CD4-positive, alpha-beta T cell treated with Interleukin-21 for 1 hour (primary cell): ENCODE results near the gene ANO6.

Source experiments
- DNase-seq: peaks from one replicate; pipeline ENCODE4 v3.0.0-alpha.2; 2020

ANO6 gene

DNA sequence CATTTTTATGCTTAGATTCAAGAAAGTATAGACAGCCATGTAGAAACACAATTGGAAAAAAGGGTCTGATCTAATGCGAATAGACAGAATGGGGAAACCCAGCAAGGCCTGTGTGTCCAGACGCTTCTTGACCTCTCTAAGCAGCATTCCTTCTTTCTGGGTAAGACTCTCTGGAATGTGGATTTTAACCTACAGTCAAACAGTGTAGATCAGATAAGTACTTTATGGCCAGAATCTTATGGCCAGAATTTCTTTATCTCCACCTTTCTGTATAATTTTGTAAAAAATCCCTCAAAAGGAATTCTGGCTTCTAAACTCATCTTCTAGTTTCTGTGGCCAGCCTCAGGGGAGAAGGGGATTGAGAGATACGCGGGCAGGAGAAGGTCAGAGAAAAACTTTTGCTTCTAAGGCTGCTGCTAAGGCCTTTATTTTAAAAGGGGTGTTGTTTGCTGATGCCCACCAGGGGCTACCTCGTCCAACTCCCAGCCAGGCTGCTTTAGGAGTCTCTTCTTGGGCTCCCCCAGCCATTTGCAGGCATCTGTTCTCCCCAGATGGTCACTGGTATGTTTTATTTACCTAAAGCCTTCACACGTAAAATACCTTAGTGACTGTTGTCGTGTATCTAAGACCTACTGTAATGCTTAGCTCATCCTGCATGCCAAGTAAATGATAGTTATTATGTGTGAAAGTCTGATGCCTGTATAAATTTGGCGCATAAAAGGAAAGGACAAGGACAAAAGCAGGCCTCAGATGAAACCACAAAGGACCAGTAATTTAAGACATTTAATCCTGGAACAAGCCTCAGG is 68.4 kb downstream of the ANO6 start:
- DNase-seq = no peak

DNA sequence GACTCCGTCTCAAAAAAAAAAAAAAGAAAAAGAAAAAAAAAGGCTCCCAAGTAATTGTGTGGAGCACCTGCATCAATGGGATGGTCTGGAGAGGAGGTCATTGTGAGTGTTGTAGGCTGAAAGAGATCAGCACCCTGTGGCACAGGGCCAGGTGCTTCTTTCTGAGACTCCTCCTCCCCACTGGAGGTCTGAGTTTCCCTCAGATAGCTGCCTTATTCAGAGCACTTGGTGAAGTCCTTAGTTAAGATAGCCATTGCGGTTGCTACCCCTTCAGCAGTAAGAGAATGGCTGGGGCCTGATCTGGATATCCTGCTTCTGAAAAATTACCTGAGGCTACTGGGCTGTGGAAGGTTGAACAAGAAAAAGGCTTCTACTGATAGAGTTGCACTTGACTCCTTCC is 69.8 kb downstream of the ANO6 start:
- no peak for DNase-seq

DNA sequence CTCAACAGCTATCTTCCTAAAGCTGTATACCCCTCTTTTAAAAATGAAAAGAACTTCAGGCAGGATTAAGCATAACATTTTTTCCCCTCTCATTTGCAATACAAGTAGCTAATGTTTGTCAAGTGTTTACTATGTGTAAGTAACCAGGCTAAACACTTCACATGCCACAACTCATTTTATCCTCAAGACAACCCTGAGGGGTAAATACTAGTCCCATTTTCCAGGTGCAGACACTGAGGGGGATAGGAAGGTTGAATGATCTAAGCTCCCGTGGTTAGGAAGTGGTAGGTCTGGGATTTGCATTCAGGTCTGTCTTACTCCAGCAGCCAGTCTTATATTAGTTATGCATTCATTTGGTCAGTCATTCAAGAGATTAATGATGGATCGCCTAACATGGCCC is 70.7 kb downstream of the ANO6 start:
- no peak for DNase-seq

DNA sequence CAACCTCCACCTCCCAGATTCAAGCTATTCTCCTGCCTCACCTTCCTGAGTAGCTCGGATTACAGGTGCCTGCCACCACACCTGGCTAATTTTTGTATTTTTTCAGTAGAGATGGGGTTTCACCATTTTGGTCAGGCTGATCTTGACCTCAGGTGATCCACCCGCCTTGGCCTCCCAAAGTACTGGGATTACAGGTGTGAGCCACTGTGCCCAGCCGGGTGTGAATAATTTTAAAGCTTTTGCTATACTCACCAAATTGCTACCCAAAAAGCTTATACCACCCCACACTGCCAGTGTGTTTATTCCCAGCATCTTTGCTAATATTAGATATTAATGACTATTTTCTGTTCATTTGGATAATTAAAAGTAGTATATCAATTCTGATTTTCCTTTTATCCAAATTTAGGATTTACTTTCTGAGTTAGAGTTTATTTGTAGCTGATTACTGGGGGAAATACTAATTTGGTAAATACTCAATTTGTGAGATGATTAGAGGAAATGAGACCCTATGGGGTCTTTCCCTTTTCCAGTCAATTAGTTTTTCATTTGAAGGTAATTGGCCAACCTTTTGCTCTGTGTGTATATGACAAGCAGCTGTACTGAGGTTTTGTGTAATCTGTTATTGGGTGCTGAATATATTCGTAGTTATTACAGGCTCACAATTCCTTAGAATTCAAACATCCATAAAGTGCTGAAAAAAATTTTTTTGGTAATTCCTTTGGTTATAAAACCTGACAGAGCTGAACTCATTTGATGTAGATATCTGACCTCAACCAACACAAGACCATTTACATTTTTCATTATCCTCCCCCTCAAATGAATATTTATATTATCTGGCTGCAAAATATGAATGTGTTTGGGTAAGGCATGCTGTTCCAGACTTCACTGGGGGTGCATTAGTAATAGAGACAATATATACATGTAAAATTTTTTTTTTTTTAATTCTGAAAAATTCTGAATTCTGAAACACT is 73.6 kb downstream of the ANO6 start:
- DNase-seq = no peak

DNA sequence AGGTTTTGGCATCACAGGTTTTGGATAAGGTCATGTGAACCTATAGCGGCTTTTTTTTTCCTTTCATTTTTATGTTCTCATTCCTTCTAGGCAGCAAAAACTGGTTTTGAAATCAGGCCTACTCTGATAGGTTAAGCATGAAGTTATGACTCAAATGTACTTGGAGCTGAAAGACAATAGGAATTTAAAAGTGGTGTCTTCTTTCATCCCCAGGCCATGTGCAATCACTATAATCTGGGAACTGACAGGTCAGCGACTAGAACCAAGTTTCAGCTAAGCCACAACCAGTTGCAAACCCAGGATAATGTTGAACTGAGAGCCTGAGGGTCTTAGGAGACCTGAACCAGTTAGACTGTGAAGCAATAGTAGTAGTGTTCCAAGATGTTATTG is 74.3 kb downstream of the ANO6 start:
- DNase-seq = no peak

DNA sequence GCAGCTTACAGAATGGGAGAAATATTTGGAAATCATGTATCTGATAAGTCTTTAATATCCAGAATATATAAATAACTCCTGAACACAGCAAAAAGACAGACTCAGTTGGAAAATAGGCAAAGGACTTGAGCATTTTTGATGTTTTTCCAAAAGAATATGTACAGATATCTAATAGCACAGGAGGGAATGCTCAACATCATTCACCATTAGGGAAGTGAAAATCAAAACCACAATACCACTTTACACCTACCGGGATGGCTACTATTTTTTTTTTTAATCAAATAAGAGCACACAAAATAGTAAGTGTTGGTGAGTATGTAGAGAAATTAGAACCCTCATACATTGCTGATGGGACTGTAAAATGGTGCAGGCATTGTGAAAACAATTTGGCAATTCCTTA is 75.6 kb downstream of the ANO6 start:
- DNase-seq = no peak

DNA sequence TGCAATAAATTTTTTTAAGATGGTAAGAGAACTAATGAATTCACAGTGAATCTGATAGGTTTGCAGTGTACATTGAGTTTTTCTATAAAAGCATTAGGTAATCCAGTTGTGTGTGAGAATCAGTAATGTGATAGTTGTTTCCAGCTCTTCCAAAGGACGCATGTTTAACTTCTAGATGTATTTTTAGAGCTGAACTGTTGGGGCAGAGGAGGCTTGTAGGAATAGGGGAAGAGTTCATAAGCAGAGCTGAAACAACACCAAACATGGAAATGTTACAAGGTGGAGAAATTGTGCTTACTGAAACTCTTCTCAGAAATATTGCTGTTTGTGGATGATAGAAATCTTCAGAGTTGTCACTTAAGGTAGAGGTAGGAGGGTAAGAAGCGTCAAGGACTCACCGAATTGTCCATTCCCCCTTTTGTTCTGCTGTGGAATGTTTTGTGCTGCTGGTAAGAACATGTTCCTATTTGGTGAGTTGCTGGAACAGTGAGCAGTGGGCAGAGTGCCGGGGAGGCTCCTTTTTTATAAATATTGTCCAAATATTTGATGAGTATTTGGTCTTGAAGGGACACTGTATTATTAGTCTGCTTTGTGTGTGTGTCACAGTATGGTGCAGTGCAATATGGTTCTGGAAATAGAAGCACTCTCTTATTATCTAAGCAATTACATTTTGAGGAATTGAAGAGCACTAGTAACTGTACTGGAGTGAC is 76.7 kb downstream of the ANO6 start:
- no peak for DNase-seq

DNA sequence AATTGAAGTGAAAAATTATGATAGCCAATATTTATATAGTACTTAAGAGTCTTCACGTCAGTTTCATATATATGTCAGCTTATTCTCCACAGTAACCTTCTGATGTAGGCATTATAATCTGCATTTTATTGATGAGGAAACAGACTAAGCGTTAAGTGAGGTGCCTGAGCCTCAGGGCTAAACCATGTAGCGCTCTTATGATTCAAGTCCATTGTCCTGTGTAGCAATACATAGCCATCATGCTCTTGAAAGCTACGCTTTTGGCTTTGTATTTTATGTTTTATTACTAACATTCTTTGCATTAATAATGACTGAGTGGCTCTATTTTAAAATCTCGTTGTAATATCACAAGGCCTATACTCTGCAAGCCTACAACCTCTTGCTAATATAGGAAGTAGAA is 79.0 kb downstream of the ANO6 start:
- no peak for DNase-seq

DNA sequence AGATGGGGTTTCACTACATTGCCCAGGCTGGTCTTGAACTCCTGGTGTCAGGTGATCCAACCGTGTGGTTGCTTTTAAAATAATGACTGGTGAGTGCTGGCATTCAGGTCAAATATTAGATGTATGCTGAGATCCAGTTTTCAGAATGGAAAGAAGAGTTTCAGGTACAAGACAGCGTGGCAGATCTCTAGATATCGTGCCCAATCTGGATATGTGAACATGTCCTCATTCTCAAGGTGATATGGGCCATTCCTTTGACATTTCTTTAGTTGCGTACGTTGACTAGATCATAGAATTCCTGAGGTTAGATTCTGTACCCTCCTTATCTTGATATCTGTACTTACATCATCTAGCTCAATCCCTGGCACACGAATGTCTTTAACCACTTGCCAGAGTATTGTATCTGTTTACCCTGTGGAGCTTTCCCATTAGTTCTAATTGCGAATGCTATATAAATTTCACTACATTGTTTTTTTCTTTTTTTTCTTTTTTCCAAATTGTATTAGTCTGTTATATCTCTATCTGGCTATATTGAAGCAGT is 80.2 kb downstream of the ANO6 start:
- no peak for DNase-seq

DNA sequence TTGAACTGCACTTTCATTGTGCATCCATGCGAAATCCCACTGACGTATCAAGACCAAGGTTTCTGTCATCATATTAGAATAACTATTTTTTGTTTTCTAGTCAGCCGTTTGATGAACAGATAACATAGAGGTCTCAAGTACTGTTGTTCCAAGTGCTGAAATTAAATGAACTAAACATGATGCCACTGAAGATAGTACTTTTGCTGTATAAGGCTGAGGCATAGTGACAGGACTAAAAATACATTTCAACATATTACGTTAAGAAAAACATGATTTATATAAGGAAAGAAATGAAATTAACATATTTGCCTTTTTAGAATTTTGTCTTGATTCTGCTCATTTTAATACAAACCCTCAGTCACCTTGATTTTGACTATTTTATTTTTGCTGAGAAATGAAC is 82.2 kb downstream of the ANO6 start:
- DNase-seq = no peak

DNA sequence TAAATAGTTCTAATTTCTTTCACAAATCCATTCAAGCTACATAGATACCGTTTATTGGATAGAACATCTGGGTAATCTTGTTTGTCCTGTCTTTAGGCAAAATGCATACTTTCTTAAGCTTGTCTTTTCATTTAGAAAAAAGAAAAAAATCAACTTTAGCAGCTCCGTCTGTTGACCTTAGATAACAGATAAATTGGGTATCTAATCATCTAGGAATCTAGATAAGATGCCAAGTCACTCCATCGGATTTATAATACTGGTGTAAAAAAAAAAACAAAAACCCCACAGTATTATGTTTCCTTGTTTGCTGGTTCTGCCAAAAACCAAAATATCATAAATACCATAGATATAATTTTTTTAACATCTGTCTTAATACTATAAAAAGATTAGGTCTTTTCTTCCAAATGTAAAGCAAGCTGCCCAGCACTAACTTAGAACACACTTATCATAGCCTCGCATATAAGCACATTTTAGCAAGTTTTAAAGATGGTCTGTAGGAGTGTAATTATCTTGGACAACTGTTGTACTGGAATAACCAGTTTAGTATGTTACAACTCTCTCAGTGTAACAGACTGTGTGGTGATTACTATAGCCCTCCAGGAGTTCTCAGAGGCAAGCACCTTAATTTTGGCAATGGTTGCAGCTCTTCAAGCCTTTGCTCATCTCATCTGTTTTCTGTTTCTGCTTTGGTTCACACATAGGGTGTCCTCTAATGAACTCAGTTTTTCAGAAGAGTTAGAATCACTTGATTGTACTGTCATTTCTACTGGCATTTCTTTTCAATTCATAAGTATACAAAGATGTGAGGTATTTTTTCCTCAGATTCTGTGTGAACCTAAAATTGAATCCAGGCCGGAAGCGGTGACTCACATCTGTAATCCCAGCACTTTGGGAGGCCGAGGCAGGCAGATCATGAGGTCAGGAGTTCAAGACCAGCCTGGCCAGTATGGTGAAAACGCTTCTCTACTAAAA is 83.1 kb downstream of the ANO6 start:
- DNase-seq = no peak

DNA sequence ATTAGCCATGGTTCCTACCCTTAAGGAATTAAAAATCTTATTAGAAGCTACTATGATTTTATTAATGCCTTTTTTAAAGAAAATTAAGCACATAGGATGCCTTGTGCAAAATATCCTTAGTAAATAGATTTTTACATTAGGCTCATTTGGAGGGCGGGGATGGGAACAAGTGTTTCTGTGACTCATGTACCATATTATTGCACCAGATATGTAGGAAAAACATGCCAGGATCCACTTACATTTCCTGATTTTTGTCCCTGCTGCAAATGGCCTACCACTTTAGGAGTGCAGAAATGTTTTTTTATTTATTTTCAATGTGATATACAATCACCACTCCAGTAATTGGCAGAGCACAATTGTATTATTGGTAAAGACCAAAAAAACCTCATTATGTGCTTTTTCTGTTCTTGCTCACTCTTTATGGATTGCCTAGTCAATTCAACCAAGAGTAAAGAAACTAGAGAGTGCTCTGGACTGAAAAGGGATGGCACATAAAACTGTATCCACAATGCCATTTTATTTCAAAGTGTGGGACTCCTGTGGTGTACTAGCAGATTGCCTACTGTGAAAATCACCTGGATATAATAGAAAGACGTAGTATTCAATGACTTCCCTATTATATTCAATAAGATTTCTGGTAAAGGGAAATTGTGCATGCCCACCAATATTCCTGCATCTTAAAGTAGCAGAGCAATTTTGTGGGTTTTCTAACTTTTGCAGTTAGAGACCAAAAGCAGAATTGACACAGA is 86.9 kb downstream of the ANO6 start:
- DNase-seq = no peak

DNA sequence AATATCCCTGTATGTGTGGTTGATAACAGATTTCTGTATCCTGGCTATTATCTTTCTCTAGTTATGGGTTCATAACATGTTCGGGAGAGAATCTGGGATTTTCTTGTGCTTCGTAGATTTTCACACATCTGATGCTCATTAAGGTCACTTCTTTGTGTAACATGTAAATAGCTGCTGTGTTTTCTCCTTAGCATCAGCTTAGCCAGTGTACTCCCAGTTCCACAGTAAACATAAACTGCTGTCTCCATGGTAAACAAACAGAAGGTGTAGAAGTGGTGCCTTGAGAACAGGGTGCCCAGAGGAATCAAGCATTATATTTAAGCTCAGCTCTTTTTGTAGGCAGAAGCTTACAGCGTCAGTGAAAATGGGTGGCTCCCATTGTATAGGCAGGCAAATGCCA is 88.0 kb downstream of the ANO6 start:
- no peak for DNase-seq

DNA sequence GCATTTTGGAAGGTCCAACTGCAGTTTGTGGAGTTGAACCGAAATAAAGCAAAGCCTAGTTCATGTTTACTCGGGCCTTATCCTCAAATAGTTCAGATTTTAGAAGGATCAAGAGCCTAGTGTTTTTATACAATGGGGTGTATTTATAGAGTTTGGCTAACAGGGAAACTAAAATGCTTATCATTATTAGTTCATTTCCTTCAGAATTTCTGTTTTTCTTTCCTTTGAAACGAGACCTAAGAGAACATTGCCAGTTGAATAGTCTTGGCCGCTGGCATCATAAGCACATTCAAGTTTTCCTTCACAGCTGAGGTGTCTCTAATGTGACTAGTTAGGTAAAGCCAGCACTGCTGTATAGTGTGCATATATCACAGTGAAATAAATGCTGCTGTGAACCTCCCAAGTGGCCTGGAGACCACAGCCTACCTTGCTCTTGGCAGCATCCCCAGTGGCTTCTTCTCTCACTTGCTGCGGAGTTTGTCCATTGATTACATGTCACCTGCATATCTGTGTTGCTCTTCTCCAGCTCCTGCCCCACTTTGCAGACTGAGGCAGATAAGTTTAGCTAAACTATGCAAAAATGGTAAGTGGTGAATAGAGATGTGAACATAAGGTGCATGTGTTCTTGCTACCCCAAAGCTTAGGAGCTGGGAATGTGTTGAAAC is 88.8 kb downstream of the ANO6 start:
- no peak for DNase-seq

DNA sequence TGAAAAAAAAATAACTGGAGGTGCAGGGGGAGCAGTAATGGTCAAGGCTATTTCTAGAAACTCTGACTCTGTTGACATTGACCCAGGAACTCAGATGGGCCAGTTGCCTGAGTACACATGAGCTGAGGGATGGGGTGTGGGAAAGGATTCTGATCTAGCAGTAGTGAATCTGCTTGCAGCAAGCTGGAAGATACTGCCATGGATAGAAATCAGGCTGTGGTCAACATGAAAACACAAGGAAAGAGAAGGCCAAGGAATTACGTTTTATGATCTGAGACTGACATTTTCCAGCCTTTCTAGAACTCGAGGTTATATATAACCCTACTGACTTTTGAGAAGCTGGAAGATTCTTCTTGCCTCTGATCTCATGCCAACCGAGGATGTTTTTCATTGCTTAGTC is 90.0 kb downstream of the ANO6 start:
- no peak for DNase-seq

DNA sequence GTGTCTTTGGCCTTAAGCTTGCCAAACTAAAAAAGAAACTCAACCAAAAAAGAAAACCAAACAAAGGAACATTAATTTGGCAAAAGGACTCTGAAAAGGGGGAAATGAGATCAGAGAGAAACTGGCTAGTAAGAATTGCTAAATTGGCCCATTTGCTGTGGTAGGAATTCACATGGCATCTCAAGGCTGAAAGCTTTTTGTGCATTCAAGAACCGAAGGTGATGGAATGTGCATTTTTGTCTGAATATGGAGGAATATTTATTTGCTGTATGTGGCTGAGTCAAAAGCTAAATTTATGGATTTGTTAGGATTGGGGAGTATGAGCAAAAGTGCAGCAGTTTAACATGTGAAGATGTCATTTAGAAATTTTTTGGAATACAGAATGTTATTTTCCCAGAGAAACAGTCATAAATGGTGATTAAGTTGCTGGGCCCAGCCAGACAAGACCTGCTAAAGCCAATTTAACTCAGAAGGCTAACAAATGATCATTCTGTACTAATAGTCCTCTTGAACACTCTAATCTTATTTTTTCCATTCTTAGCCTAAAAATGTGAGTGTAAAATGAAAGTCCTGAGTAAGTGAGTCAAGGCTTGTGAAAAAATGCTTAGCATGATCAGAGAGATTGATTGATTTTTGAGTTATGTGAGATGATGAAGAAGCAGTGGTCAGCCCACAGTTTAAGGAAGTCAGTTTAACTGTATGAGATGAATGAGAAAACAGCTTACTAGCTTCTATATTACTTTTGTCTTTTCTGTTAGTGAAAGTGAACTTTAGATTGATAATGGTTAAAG is 94.1 kb downstream of the ANO6 start:
- no peak for DNase-seq

DNA sequence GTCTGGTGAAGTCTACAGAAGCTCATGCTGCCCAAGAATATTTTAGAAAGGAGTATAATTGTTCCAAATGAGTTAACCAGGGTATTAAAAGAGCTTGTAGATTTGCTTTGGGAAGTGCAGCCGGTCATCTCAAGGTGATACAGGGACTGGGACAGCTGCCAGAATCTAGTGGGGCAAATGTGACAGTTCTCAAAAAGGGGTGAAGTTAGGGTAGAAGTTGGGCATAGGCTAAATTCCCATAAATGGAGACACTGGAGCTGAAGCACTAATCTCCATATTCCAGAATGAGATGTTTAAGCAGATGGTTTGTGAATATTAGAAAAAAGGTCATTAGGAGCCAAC is 94.7 kb downstream of the ANO6 start:
- DNase-seq = no peak

DNA sequence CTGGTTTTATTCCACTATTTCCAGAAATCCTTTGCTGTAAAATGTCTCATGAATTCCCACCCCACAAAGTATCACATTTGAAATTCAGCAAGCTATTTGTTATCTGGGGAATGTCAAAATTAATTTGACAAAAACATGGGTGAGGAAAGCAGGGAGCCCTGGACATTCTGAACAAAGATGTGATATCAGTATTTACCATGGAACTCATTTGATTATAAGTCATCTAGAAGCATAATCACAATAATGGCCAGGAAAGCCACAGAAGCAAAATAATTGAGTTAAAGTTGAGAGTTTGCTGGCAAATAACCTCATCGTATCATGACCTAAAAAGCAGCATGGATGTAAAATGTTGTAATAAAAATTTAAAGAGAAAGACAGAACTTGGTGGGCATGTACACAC is 96.1 kb downstream of the ANO6 start:
- no peak for DNase-seq

DNA sequence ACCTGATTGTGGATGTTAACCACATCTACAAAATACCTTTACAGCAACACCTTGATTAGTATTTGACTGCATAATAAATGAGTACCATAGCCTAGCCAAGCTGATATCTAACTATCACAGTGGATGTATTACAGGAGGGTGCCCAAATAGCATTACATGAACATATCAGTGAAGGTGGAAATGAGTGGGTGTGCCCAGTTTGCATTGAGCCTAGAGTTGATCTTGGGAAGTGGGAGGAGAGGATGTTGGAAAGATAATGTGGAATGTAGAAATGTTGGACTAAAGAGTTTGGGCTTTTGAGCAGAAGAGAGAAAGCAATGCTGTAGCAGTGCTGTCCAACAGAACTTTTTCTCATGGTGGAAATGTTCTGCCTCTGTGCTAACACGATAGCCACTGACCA is 98.9 kb downstream of the ANO6 start:
- DNase-seq = no peak

DNA sequence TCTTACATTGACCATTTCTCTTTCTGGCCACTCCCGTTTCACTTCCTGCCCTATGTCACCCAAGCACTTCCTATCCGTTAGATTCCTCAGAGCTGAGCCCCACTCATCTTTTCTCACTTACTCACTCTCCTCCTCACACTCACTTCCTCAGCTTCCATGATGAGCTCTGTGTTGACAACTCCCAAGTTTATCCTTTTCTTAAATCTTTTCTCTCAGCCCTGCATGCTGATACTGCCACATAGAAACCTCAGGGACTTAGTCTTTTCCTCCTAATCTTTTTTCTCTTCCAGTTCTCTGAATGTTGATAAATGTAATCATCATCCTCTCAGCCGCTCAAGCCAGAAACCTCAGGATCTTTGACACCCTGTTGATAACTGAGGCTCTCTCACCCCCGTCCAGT is 99.6 kb downstream of the ANO6 start:
- no peak for DNase-seq
